IgD-negative memory B cell (primary cell): ENCODE measurements around the gene ADAMTS18. TPM values are rescaled to one million over a fixed set of nuclear protein-coding genes. Genes with fewer than 3 reads are reported as not detected.

Experiments used
- H3K27ac Mint-ChIP-seq, 3 donors: one replicate each; pipeline ENCODE4 v1.8.0; 2020 to 2022; ENCODE audit warnings: mild to moderate bottlenecking in 3 of 3, mixed read lengths in 3 of 3, moderate library complexity in 1 of 3
- H3K27me3 Mint-ChIP-seq: one replicate; pipeline ENCODE4 v1.8.0; 2021; ENCODE audit warnings: mixed read lengths
- H3K36me3 Mint-ChIP-seq: one replicate; pipeline ENCODE4 v1.8.0; 2020; ENCODE audit warnings: mild to moderate bottlenecking, mixed read lengths
- H3K4me1 Mint-ChIP-seq, 3 donors: one replicate each; pipeline ENCODE4 v1.8.0; 2020 to 2022; ENCODE audit warnings: mixed read lengths in 3 of 3, mild to moderate bottlenecking in 1 of 3
- H3K4me3 Mint-ChIP-seq, 4 donors: one replicate each; pipeline ENCODE4 v1.8.0; 2020 to 2022; ENCODE audit warnings: mild to moderate bottlenecking in 4 of 4, mixed read lengths in 4 of 4, moderate library complexity in 3 of 4
- H3K9me3 Mint-ChIP-seq, 3 donors: one replicate each; pipeline ENCODE4 v1.8.0; 2020 to 2021; ENCODE audit warnings: mixed read lengths in 3 of 3, mild to moderate bottlenecking in 1 of 3
- polyA plus RNA-seq: library from polyadenylated mRNA; unstranded; fragments of 300-500 nt; fragmentation: Illumina TruSeq; gene quantifications from one replicate; pipeline ENCODE4 v1.2.3, GENCODE V29; 2021

Gene ADAMTS18
- polyA plus RNA-seq, 1 donor from 2014 or later = not detected

GRCh38 chr16:77449208-77449607, 14.4 kb upstream of the ADAMTS18 start:
- no peak overlapping the region for H3K4me3 Mint-ChIP-seq
- no peaks in the 10 kb centered on the region for H3K36me3 Mint-ChIP-seq
- H3K27ac Mint-ChIP-seq = no peak overlapping the region
- peaks cover 0 to 3% (median 2%) of the 10 kb centered on the region in 3 donors for H3K9me3 Mint-ChIP-seq
- H3K27me3 Mint-ChIP-seq = no peaks in the 10 kb centered on the region
- H3K4me1 Mint-ChIP-seq = no peaks in the 10 kb centered on the region

GRCh38 chr16:77445324-77445723, 10.5 kb upstream of the ADAMTS18 start:
- no peaks in the 10 kb centered on the region for H3K36me3 Mint-ChIP-seq
- H3K4me1 Mint-ChIP-seq = no peaks in the 10 kb centered on the region
- H3K4me3 Mint-ChIP-seq = no peak overlapping the region
- H3K9me3 Mint-ChIP-seq = peaks cover 0 to 2% (median 2%) of the 10 kb centered on the region in 3 donors
- no peak overlapping the region for H3K27ac Mint-ChIP-seq
- no peaks in the 10 kb centered on the region for H3K27me3 Mint-ChIP-seq

- Mint-ChIP-seq H3K4me3 (no peak overlapping the region), H3K4me1 (no peaks in the 10 kb centered on the region), H3K27me3 (no peaks in the 10 kb centered on the region), H3K9me3 (peaks cover 0 to 2% (median 0%) of the 10 kb centered on the region in 3 donors), H3K27ac (no peak overlapping the region), H3K36me3 (no peaks in the 10 kb centered on the region)
These were observed 9.3 kb upstream of the ADAMTS18 start for GRCh38 chr16:77444147-77444460.

GRCh38 chr16:77443357-77444146, 8.7 kb upstream of the ADAMTS18 start:
- Mint-ChIP-seq H3K4me1 (no peaks in the 10 kb centered on the region), H3K27ac (no peak overlapping the region), H3K36me3 (no peaks in the 10 kb centered on the region), H3K9me3 (peaks cover 0 to 2% (median 0%) of the 10 kb centered on the region in 3 donors), H3K4me3 (no peak overlapping the region), H3K27me3 (no peaks in the 10 kb centered on the region)

- Mint-ChIP-seq H3K27me3 (peaks cover 1% of the 10 kb centered on the region), H3K27ac (no peak overlapping the region), H3K4me3 (no peak overlapping the region), H3K4me1 (no peaks in the 10 kb centered on the region), H3K36me3 (no peaks in the 10 kb centered on the region), H3K9me3 (peaks cover 0 to under 1% (median 0%) of the 10 kb centered on the region in 3 donors)
These were observed 7.2 kb upstream of the ADAMTS18 start for GRCh38 chr16:77442078-77442477.

- no peaks in the 10 kb centered on the region for H3K36me3 Mint-ChIP-seq
- H3K9me3 Mint-ChIP-seq = peaks cover 0 to under 1% (median 0%) of the 10 kb centered on the region in 3 donors
- peaks cover 0 to 3% (median 0%) of the 10 kb centered on the region in 3 donors for H3K4me1 Mint-ChIP-seq
- peak overlapping the region in 1 of 3 donors; percentile 42 for H3K27ac Mint-ChIP-seq
- no peak overlapping the region for H3K4me3 Mint-ChIP-seq
- peaks cover 9% of the 10 kb centered on the region for H3K27me3 Mint-ChIP-seq
These were observed 4.3 kb upstream of the ADAMTS18 start for GRCh38 chr16:77439106-77439505.

- Mint-ChIP-seq H3K36me3 (no peaks in the 10 kb centered on the region), H3K9me3 (peaks cover 0 to 2% (median 0%) of the 10 kb centered on the region in 3 donors), H3K4me1 (peaks cover 0 to 4% (median 0%) of the 10 kb centered on the region in 3 donors), H3K4me3 (no peak overlapping the region), H3K27ac (no peak overlapping the region), H3K27me3 (peaks cover 19% of the 10 kb centered on the region)
These were observed 3.0 kb upstream of the ADAMTS18 start for GRCh38 chr16:77437859-77438258.

- no peaks in the 10 kb centered on the region for H3K36me3 Mint-ChIP-seq
- H3K4me1 Mint-ChIP-seq = peaks cover 0 to 4% (median 0%) of the 10 kb centered on the region in 3 donors
- H3K27ac Mint-ChIP-seq = no peak overlapping the region
- H3K9me3 Mint-ChIP-seq = peaks cover 0 to 5% (median 0%) of the 10 kb centered on the region in 3 donors
- peaks cover 20% of the 10 kb centered on the region for H3K27me3 Mint-ChIP-seq
- no peak overlapping the region for H3K4me3 Mint-ChIP-seq
These were observed 512 bp upstream of the ADAMTS18 start for GRCh38 chr16:77435272-77435820.

GRCh38 chr16:77434022-77434529, 758 bp downstream of the ADAMTS18 start:
- Mint-ChIP-seq H3K27me3 (peaks cover 20% of the 10 kb centered on the region), H3K36me3 (no peaks in the 10 kb centered on the region), H3K4me3 (no peak overlapping the region)

GRCh38 chr16:77433146-77433545, 1.7 kb downstream of the ADAMTS18 start:
- Mint-ChIP-seq H3K36me3 (no peaks in the 10 kb centered on the region), H3K27ac (no peak overlapping the region), H3K9me3 (peaks cover 0 to 6% (median 0%) of the 10 kb centered on the region in 3 donors), H3K4me3 (no peak overlapping the region), H3K27me3 (peaks cover 20% of the 10 kb centered on the region), H3K4me1 (peaks cover 0 to 4% (median 0%) of the 10 kb centered on the region in 3 donors)

More at GRCh38 chr16:77434022-77434529, 758 bp downstream of the ADAMTS18 start:
- H3K4me1 Mint-ChIP-seq = peaks cover 0 to 4% (median 0%) of the 10 kb centered on the region in 3 donors
- H3K9me3 Mint-ChIP-seq = peaks cover 0 to 5% (median 0%) of the 10 kb centered on the region in 3 donors
- H3K27ac Mint-ChIP-seq = peak overlapping the region in 1 of 3 donors; percentile 47

GRCh38 chr16:77432264-77432663, 2.6 kb downstream of the ADAMTS18 start:
- Mint-ChIP-seq H3K36me3 (no peaks in the 10 kb centered on the region), H3K4me3 (no peak overlapping the region), H3K9me3 (peaks cover 0 to 6% (median 0%) of the 10 kb centered on the region in 3 donors), H3K27ac (no peak overlapping the region), H3K27me3 (peaks cover 19% of the 10 kb centered on the region), H3K4me1 (peaks cover 0 to 4% (median 0%) of the 10 kb centered on the region in 3 donors)

GRCh38 chr16:77430787-77431585, 3.8 kb downstream of the ADAMTS18 start:
- H3K4me3 Mint-ChIP-seq = no peak overlapping the region
- no peak overlapping the region for H3K27ac Mint-ChIP-seq
- peaks cover 0 to 4% (median 0%) of the 10 kb centered on the region in 3 donors for H3K4me1 Mint-ChIP-seq
- H3K9me3 Mint-ChIP-seq = peaks cover 0 to 6% (median 0%) of the 10 kb centered on the region in 3 donors
- no peaks in the 10 kb centered on the region for H3K36me3 Mint-ChIP-seq
- H3K27me3 Mint-ChIP-seq = peaks cover 16% of the 10 kb centered on the region

- Mint-ChIP-seq H3K4me3 (no peak overlapping the region), H3K27ac (no peak overlapping the region), H3K36me3 (no peaks in the 10 kb centered on the region), H3K9me3 (peaks cover 0 to 6% (median 0%) of the 10 kb centered on the region in 3 donors), H3K4me1 (peaks cover 0 to 1% (median 0%) of the 10 kb centered on the region in 3 donors), H3K27me3 (peaks cover 13% of the 10 kb centered on the region)
These were observed 4.5 kb downstream of the ADAMTS18 start for GRCh38 chr16:77430360-77430759.

- Mint-ChIP-seq H3K27me3 (peaks cover under 1% of the 10 kb centered on the region), H3K36me3 (no peaks in the 10 kb centered on the region), H3K27ac (no peak overlapping the region), H3K4me1 (no peaks in the 10 kb centered on the region), H3K9me3 (peaks cover 0 to 1% (median 0%) of the 10 kb centered on the region in 3 donors), H3K4me3 (no peak overlapping the region)
These were observed 9.8 kb downstream of the ADAMTS18 start for GRCh38 chr16:77424871-77425604.
